ENCODE measurements around the gene CHRNA4.

DNA sequence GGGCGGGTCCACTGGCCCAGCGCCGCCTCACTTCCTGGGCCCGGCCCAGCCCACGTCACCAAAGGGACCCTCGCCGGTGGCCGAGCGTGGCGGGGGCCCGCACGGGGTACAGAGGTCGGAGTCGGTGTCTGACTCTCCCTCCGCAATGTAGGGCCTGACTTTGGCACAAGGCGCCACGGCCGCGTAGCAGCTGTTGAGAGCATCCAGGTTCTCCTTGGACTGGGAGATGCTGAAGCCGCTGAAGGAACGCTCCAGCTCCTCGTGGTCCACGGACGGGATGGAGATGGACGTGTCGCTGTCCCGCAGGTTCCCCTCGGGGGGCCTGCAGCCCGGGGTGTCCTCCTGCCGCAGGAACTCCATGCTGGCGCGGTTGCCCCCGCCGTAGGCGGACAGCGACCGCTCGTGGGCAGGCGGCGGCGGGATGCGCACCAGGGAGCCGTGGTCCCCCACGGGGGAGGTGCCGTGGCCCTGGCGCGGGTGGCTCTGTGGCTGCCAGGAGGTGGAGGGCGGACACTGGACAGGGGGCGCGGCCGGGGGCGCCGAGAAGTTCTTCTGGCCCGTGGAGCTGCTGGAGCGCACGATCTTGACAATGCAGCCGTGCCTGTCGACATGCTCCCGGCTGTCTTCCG is 45.6 kb upstream of the CHRNA4 start:
- no peak for TF ChIP-seq POLR2A (IDR thresholded peaks at IDR 0.05; ENCODE audit: low read depth, low read length)
- no peak for TF ChIP-seq POLR2AphosphoS5 (IDR thresholded peaks at IDR 0.05; ENCODE audit: low read depth, low read length)
- TF ChIP-seq TAF1 (IDR thresholded peaks at IDR 0.05; ENCODE audit: borderline replicate concordance, low read depth, low read length): no peak

Measured in GM12892 (cell line).